B cell (primary cell): ENCODE data around the gene STAG1. TPM values are rescaled to one million over a fixed set of nuclear protein-coding genes. Genes with fewer than 3 reads are reported as not detected.
"Not testable (repeated sequence)": the region's sequence is repeated elsewhere in the genome, so short reads cannot be mapped to it uniquely, and the experiment has no call there.

Experiments
- ATAC-seq: fragments of 200-7000 bp; cut with Tn5 transposase; one replicate; pipeline ENCODE4 v1.10.0; 2021; ENCODE audit warnings: low read depth, mild to moderate bottlenecking, moderate number of reproducible peaks, moderate library complexity
- CTCF ChIA-PET: fragments of 350-600 bp; sonication (Branson Sonifier 250); formaldehyde crosslinking; loops from one replicate; lab custom pipeline; 2021; ENCODE audit warnings: antibody characterized with exemption, inconsistent platforms; lab: Charles Lee
- POLR2A ChIA-PET: fragments of 350-600 bp; sonication (Branson Sonifier 250); formaldehyde crosslinking; loops from one replicate; lab custom pipeline; 2021; ENCODE audit warnings: antibody characterized with exemption; lab: Charles Lee
- DNase-seq: peaks from one replicate; pipeline ENCODE4 v3.0.0; 2013
- H2AFZ ChIP-seq: 2 replicates; pipeline ENCODE4 v1.6.1; 2012; ENCODE audit warnings: mild to moderate bottlenecking, low read depth, low read length; ENCODE audit not compliant: insufficient read depth, poor library complexity, severe bottlenecking
- H3K27ac ChIP-seq, 2 donors: 1 replicate in 1 of 2; 2 replicates in 1 of 2; pipeline ENCODE4 v1.5.1; 2012 to 2013; ENCODE audit warnings: low read length in 2 of 2, mild to moderate bottlenecking in 2 of 2, moderate library complexity in 1 of 2
- H3K27me3 ChIP-seq, 4 experiments: fragments of 200-600 bp in 1 of 4; sonication (generic) in 1 of 4; replicated peaks in 1 of 4; 1 replicate in 2 of 4; 2 replicates in 2 of 4; pipeline versions ENCODE4 v1.6.1 to v1.7.0; 2013 to 2016; ENCODE audit warnings: low read length in 3 of 4, mild to moderate bottlenecking in 2 of 4, mixed read lengths in 1 of 4, moderate library complexity in 1 of 4; ENCODE audit not compliant: insufficient read depth in 4 of 4, control insufficient read depth in 3 of 4; ENCODE audit errors: control extremely low read depth in 1 of 4
- H3K36me3 ChIP-seq, 2 experiments: replicated peaks in 1 of 2; 1 replicate in 1 of 2; 2 replicates in 1 of 2; pipeline versions ENCODE4 v1.6.1 to v1.7.1; 2013; ENCODE audit warnings: low read length in 1 of 2; ENCODE audit not compliant: insufficient read depth in 2 of 2, control insufficient read depth in 1 of 2; ENCODE audit errors: control extremely low read depth in 1 of 2, extremely low read depth in 1 of 2
- H3K4me1 ChIP-seq, 2 donors: fragments of 200-600 bp in 1 of 2; sonication (generic) in 1 of 2; 1 replicate in 1 of 2; 2 replicates in 1 of 2; pipeline versions ENCODE4 v1.5.1 to v1.6.1; 2013 to 2017; ENCODE audit warnings: low read length in 2 of 2; ENCODE audit not compliant: control insufficient read depth in 2 of 2, insufficient read depth in 2 of 2
- H3K4me2 ChIP-seq: replicated peaks from 2 replicates; pipeline ENCODE3; 2012; ENCODE audit warnings: mild to moderate bottlenecking, low read depth, low read length; ENCODE audit not compliant: poor library complexity, severe bottlenecking
- H3K4me3 ChIP-seq, 5 experiments: fragments of 200-600 bp in 1 of 5; sonication (generic) in 1 of 5; 1 replicate in 3 of 5; 2 replicates in 2 of 5; pipeline versions ENCODE4 v1.5.1 to v1.7.0; 2011 to 2016; ENCODE audit warnings: low read length in 4 of 5, mild to moderate bottlenecking in 4 of 5, low read depth in 2 of 5, control low read depth in 1 of 5, moderate library complexity in 1 of 5; ENCODE audit not compliant: insufficient read depth in 1 of 5; ENCODE audit errors: control extremely low read depth in 1 of 5, extremely low read depth in 1 of 5
- H3K79me2 ChIP-seq: fragments of 200-600 bp; sonication (generic); one replicate; pipeline ENCODE4 v1.6.0; 2016; ENCODE audit warnings: low read length; ENCODE audit not compliant: control insufficient read depth, insufficient read depth
- H3K9ac ChIP-seq: fragments of 200-600 bp; sonication (generic); 2 replicates; pipeline ENCODE4 v1.6.1; 2017; ENCODE audit warnings: mild to moderate bottlenecking, low read length, moderate library complexity
- H3K9me3 ChIP-seq, 3 donors: one replicate each; pipeline versions ENCODE4 v1.6.1 to v1.7.1; 2013; ENCODE audit warnings: low read length in 2 of 3; ENCODE audit not compliant: control insufficient read depth in 2 of 3, insufficient read depth in 1 of 3; ENCODE audit errors: control extremely low read depth in 1 of 3
- H4K20me1 ChIP-seq: 2 replicates; pipeline ENCODE4 v1.6.0; 2012; ENCODE audit warnings: mild to moderate bottlenecking, low read length; ENCODE audit not compliant: insufficient read depth, control insufficient read depth, poor library complexity, severe bottlenecking
- H3K27ac Mint-ChIP-seq: one replicate; pipeline ENCODE4 v1.8.0; 2021; ENCODE audit warnings: mixed read lengths
- H3K27me3 Mint-ChIP-seq: one replicate; pipeline ENCODE4 v1.8.0; 2021; ENCODE audit warnings: mixed read lengths
- H3K4me1 Mint-ChIP-seq: one replicate; pipeline ENCODE4 v1.8.0; 2021; ENCODE audit warnings: mixed read lengths
- H3K4me3 Mint-ChIP-seq: one replicate; pipeline ENCODE4 v1.8.0; 2021; ENCODE audit warnings: mixed read lengths
- H3K9me3 Mint-ChIP-seq: one replicate; pipeline ENCODE4 v1.8.0; 2022; ENCODE audit warnings: mixed read lengths; ENCODE audit not compliant: insufficient read depth
- CTCF ChIP-seq: fragments of 200-600 bp; IDR thresholded peaks from one replicate; pipeline ENCODE4 v1.8.0; 2022; ENCODE audit warnings: antibody characterized with exemption, mild to moderate bottlenecking
- EZH2 ChIP-seq: IDR thresholded peaks from 2 replicates; pipeline ENCODE4 v1.6.1; 2012; ENCODE audit warnings: borderline replicate concordance, low read depth, mild to moderate bottlenecking, moderate library complexity, low read length; ENCODE audit not compliant: insufficient read depth, poor library complexity, severe bottlenecking
- WGBS: methylation state at CpG from one replicate; pipeline ENCODE4 v1.1.5; 2013; ENCODE audit warnings: missing lambda C conversion rate; ENCODE audit not compliant: insufficient coverage; 5-methylcytosine and 5-hydroxymethylcytosine counted together
- intact Hi-C: fragments of 100-400 bp; cut with micrococcal nuclease; formaldehyde crosslinking; loops from one replicate; pipeline ENCODE4 v1.10.0; 2022
- polyA plus RNA-seq: library from polyadenylated mRNA; depleted of rRNA; stranded (reverse); fragments of >200 nt; gene quantifications from 2 replicates; pipeline ENCODE4 v1.2.3, GENCODE V29; 2012
- total RNA-seq, 2 donors: library from RNA; stranded (reverse); fragments of 120-200 nt in 1 of 2; gene quantifications; 1 replicate in 1 of 2; 2 replicates in 1 of 2; pipeline versions ENCODE4 v1.2.3 to v1.2.4, GENCODE V29; 2013 to 2022

STAG1 gene
- total and polyA plus RNA-seq, 2 donors (not counting 1 experiment from before 2014, with no cell fraction given): 9.2 to 77.0 TPM

- H3K36me3 ChIP-seq: peaks cover 1 to 9% of the 10 kb centered on the region in 2 experiments
- WGBS: no CpG with 5 or more reads among the region's 2 CpGs
- Mint-ChIP-seq H3K9me3 (no peaks in the 10 kb centered on the region), H3K27ac (no peak overlapping the region), H3K4me1 (no peaks in the 10 kb centered on the region), H3K27me3 (no peaks in the 10 kb centered on the region), H3K4me3 (no peak overlapping the region)
- ATAC-seq (no peak), DNase-seq (no peak)
- CTCF ChIA-PET: no interaction called here
- H4K20me1 ChIP-seq: no peaks in the 10 kb centered on the region
- intact Hi-C loops: no loop called here
- H3K4me3 ChIP-seq: no peak overlapping the region
- H3K9ac ChIP-seq: no peak overlapping the region
- H3K4me1 ChIP-seq: no peaks in the 10 kb centered on the region
- peaks cover 0 to 5% (median 0%) of the 10 kb centered on the region in 3 donors for H3K9me3 ChIP-seq
- POLR2A ChIA-PET: no interaction called here
- H2AFZ ChIP-seq: no peak overlapping the region
- H3K27me3 ChIP-seq: no peaks in the 10 kb centered on the region
- H3K79me2 ChIP-seq: peaks cover 4% of the 10 kb centered on the region
- no peak overlapping the region for H3K4me2 ChIP-seq
- no peak for TF ChIP-seq EZH2
- TF ChIP-seq CTCF: no peak
- no peak overlapping the region for H3K27ac ChIP-seq
Observed at GRCh38 chr3:136567599-136568188, 184.5 kb downstream of the STAG1 start.

GRCh38 chr3:136564962-136565361, 187.2 kb downstream of the STAG1 start:
- H3K9me3 Mint-ChIP-seq, DNase-seq, H2AFZ ChIP-seq, ATAC-seq, H4K20me1 ChIP-seq, POLR2A ChIA-PET, H3K4me3 Mint-ChIP-seq, H3K27ac ChIP-seq, intact Hi-C loops, H3K79me2 ChIP-seq, H3K27me3 Mint-ChIP-seq, H3K4me1 Mint-ChIP-seq, H3K27ac Mint-ChIP-seq, H3K4me1 ChIP-seq, H3K36me3 ChIP-seq, CTCF ChIA-PET, H3K4me2 ChIP-seq, H3K9me3 ChIP-seq, H3K4me3 ChIP-seq, H3K9ac ChIP-seq, H3K27me3 ChIP-seq: not testable (repeated sequence)
- no CpG with 5 or more reads among the region's 1 CpG for WGBS
